GM12878 (cell line): ENCODE results near the gene CLDN4. TPM values are rescaled to one million over a fixed set of nuclear protein-coding genes. Genes with fewer than 3 reads are reported as not detected.
A peak's percentile ranks its signal among the peaks of the same experiment; 100 is the strongest.

ENCODE experiments used
- ATAC-seq: fragments of 200-7000 bp; cut with Tn5 transposase; 3 replicates; pipeline ENCODE4 v1.9.1; 2020; ENCODE audit warnings: mild to moderate bottlenecking, moderate library complexity
- BruUV-seq: library from RNA; stranded (reverse); fragments of 400-500 nt; replicated peaks from 2 replicates; lab custom pipeline; 2021; lab: Mats Ljungman, UMichigan
- CTCF ChIA-PET: fragments of 300-600 bp; sonication (Branson Sonifier 250); formaldehyde crosslinking; extraction: SDS; loops from one replicate; lab custom pipeline; 2021; ENCODE audit warnings: inconsistent platforms; lab: Yijun Ruan, JAX
- POLR2A ChIA-PET: fragments of 350-600 bp; formaldehyde crosslinking; extraction: SDS; loops from one replicate; lab custom pipeline; 2021; ENCODE audit warnings: inconsistent platforms; lab: Charles Lee
- RAD21 ChIA-PET: fragments of 300-600 bp; sonication (Branson Sonifier 250); formaldehyde crosslinking; loops from one replicate; lab custom pipeline; 2023; ENCODE audit warnings: antibody characterized with exemption; ENCODE audit not compliant: unreplicated experiment; lab: Charles Lee
- SMC1A ChIA-PET: fragments of 300-600 bp; sonication (Branson Sonifier 250); formaldehyde crosslinking; loops from one replicate; lab custom pipeline; 2023; ENCODE audit not compliant: unreplicated experiment, uncharacterized antibody; lab: Charles Lee
- DNase-seq: peaks from one replicate; pipeline ENCODE4 v3.0.0-alpha.2; 2011; ENCODE audit warnings: low read depth, low spot score
- FAIRE-seq: peaks from 3 replicates; lab custom pipeline; 2011; peaks lifted over from hg19 to GRCh38; lab: Jason Lieb, UNC
- H2AFZ ChIP-seq: 2 replicates; pipeline ENCODE4 v1.6.0; 2011; ENCODE audit warnings: low read depth, low read length, control low read depth; ENCODE audit not compliant: control insufficient read depth
- H3K27ac ChIP-seq: 2 replicates; pipeline ENCODE4 v1.5.1; 2011; ENCODE audit warnings: control low read depth; ENCODE audit not compliant: control insufficient read depth, insufficient read depth
- H3K27me3 ChIP-seq, 2 experiments: replicated peaks in 1 of 2; 2 replicates each; pipeline versions ENCODE4 v1.6.0 to v1.6.1; 2011; ENCODE audit warnings: low read length in 1 of 2; ENCODE audit not compliant: control insufficient read depth in 2 of 2, insufficient read depth in 2 of 2
- H3K36me3 ChIP-seq, 2 experiments: 2 replicates each; pipeline ENCODE4 v1.5.1; 2011; ENCODE audit warnings: low read length in 1 of 2; ENCODE audit not compliant: control insufficient read depth in 2 of 2, insufficient read depth in 2 of 2
- H3K4me1 ChIP-seq: 2 replicates; pipeline ENCODE4 v1.6.1; 2011; ENCODE audit warnings: mild to moderate bottlenecking, low read length, moderate library complexity, mixed read lengths; ENCODE audit not compliant: control insufficient read depth, insufficient read depth
- H3K4me2 ChIP-seq: 2 replicates; pipeline ENCODE4 v1.6.0; 2011; ENCODE audit warnings: control low read depth; ENCODE audit not compliant: control insufficient read depth, insufficient read depth
- H3K4me3 ChIP-seq: fragments of 200-600 bp; sonication (generic); 2 replicates; pipeline ENCODE4 v1.5.1; 2016
- H3K79me2 ChIP-seq: 2 replicates; pipeline ENCODE4 v1.6.0; 2011; ENCODE audit warnings: low read length; ENCODE audit not compliant: control insufficient read depth, insufficient read depth
- H3K9ac ChIP-seq: 2 replicates; pipeline ENCODE4 v1.8.0; 2011; ENCODE audit warnings: low read length, control low read depth, mixed read lengths; ENCODE audit not compliant: control insufficient read depth, insufficient read depth
- H3K9me3 ChIP-seq: replicated peaks from 3 replicates; pipeline ENCODE4 v1.5.1; 2011; ENCODE audit warnings: mild to moderate bottlenecking, low read length; ENCODE audit not compliant: control insufficient read depth, insufficient read depth
- H4K20me1 ChIP-seq: 2 replicates; pipeline ENCODE4 v1.6.0; 2011; ENCODE audit not compliant: control insufficient read depth, insufficient read depth
- EGR1 ChIP-seq, 2 experiments: IDR thresholded peaks; 1 replicate in 1 of 2; 2 replicates in 1 of 2; pipeline ENCODE4 v1.6.1; 2011 to 2012; ENCODE audit warnings: low read depth in 2 of 2, low read length in 2 of 2, borderline replicate concordance in 1 of 2, mild to moderate bottlenecking in 1 of 2, moderate library complexity in 1 of 2
- HDGF ChIP-seq: fragments of 450-650 bp; IDR thresholded peaks from 2 replicates; pipeline ENCODE4 v1.6.1; 2016; ENCODE audit warnings: antibody characterized with exemption
- MXI1 ChIP-seq: fragments of 150-350 bp; IDR thresholded peaks from 2 replicates; pipeline ENCODE4 v1.6.1; 2011; ENCODE audit warnings: low read depth, mild to moderate bottlenecking, inconsistent platforms, low read length, improper control_type of control experiment
- PAX8 ChIP-seq: fragments of 450-650 bp; IDR thresholded peaks from 2 replicates; pipeline ENCODE4 v1.6.1; 2017; ENCODE audit warnings: mild to moderate bottlenecking, moderate library complexity
- POLR2A ChIP-seq: IDR thresholded peaks from 2 replicates; pipeline ENCODE4 v1.6.1; 2011; ENCODE audit warnings: low read depth, mild to moderate bottlenecking, low read length
- POLR2AphosphoS5 ChIP-seq: IDR thresholded peaks from 2 replicates; pipeline ENCODE4 v1.6.1; 2011; ENCODE audit warnings: mild to moderate bottlenecking, low read length, inconsistent platforms
- SP1 ChIP-seq: IDR thresholded peaks from one replicate; pipeline ENCODE4 v1.6.1; 2011; ENCODE audit warnings: low read depth, low read length
- TARDBP ChIP-seq: IDR thresholded peaks from 2 replicates; pipeline ENCODE4 v1.6.1; 2016; ENCODE audit warnings: borderline replicate concordance
- ZBED1 ChIP-seq: IDR thresholded peaks from 2 replicates; pipeline ENCODE4 v1.6.1; 2016; ENCODE audit warnings: borderline replicate concordance
- WGBS: methylation state at CpG from one replicate; pipeline ENCODE4 v1.1.6; 2016; ENCODE audit warnings: low lambda C conversion rate; ENCODE audit not compliant: insufficient replicate concordance, insufficient coverage; ENCODE audit errors: missing lambda C conversion rate; 5-methylcytosine and 5-hydroxymethylcytosine counted together
- in situ Hi-C: fragments of 300-500 bp; cut with MboI; formaldehyde crosslinking; loops from 9 replicates; pipeline ENCODE4 v1.14.3; 2018; ENCODE audit warnings: mixed read lengths
- intact Hi-C: fragments of 100-400 bp; cut with micrococcal nuclease; formaldehyde crosslinking; loops from one replicate; pipeline ENCODE4 v1.14.2; 2022; ENCODE audit not compliant: unreplicated experiment
- polyA plus RNA-seq, 11 experiments: library from polyadenylated mRNA; depleted of rRNA in 4 of 11; unstranded in 6 of 11; stranded (reverse) in 5 of 11; fragments of >200 nt; fragmentation: Nextera tagmentation in 4 of 11; fragmentation: Illumina TruSeq in 1 of 11; extraction: Ambion mirVana in 4 of 11; extraction: Trizol in 1 of 11; gene quantifications; 1 replicate in 1 of 11; 2 replicates in 10 of 11; pipeline versions ENCODE4 v1.2.1 to v1.2.3, GENCODE V29; 2011 to 2016; ENCODE audit warnings: inconsistent platforms in 2 of 11, missing spikeins in 2 of 11, low read depth in 1 of 11
- total RNA-seq, 4 experiments: library from RNA; depleted of rRNA in 3 of 4; stranded (reverse); fragments of >200 nt in 3 of 4; fragmentation: Illumina TruSeq in 1 of 4; extraction: Trizol in 1 of 4; gene quantifications; 2 replicates each; pipeline versions ENCODE4 v1.2.1 to v1.2.3, GENCODE V29; 2013 to 2021
- TF ChIP-seq, protein P1 (sequence below): fragments of 450-650 bp; formaldehyde crosslinking; IDR thresholded peaks from 2 replicates; pipeline ENCODE4 v1.5.0; 2022; ENCODE audit warnings: mild to moderate bottlenecking, missing genetic modification characterization

The CLDN4 gene
- total and polyA plus RNA-seq, 10 of the 15 experiments (the other 5 are each of a cell fraction or from before 2014, with no cell fraction given), result 0.04 to 0.38 (median 0.06) TPM; not detected in 6

DNA sequence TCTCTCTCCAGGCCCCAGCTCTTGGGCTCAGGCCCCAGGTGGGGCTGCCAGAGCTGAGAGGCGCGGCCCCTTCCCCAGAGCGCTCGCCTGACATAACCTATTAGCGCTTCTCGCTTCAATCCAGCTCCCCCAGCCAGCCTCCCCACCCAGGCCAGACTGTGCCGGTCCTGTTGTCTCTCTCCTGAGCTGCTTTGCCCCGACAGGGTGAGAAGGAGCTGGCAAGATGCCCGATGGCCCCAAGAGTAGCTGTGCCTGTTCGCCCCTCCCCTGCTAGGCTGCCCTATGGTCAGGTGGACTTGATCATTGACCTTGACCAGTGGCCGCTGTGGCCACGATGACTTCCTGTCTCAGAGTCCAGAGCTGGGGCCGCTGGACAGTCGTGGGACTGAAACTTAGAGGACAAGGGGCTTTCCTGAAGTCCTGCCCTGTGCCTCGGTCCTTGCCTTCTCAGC, 39.3 kb downstream of the CLDN4 start:
- SMC1A ChIA-PET, result no interaction called here

More for the DNA sequence above, 39.3 kb downstream of the CLDN4 start:
- BruUV-seq, result no TSS peak
- DNase-seq, result no peak
- Histone ChIP-seq H4K20me1 (no peaks in the 10 kb centered on the region), H3K27ac (no peak overlapping the region), H3K4me3 (no peak overlapping the region), H3K27me3 (no peaks in the 10 kb centered on the region), H3K9me3 (no peaks in the 10 kb centered on the region), H3K4me1 (no peaks in the 10 kb centered on the region), H3K9ac (no peak overlapping the region), H3K4me2 (no peak overlapping the region), H3K79me2 (no peaks in the 10 kb centered on the region), H2AFZ (no peak overlapping the region), H3K36me3 (no peaks in the 10 kb centered on the region)
- intact Hi-C loops, result no loop called here
- in situ Hi-C loops, result no loop called here
- WGBS, result 30% methylated on average over 15 of the region's 15 CpGs
- no peak for FAIRE-seq
- POLR2A ChIA-PET, result no interaction called here
- CTCF ChIA-PET, result interaction anchor here (0.9 kb wide), 1 partner anchor 156 kb away, joined by 3 read pairs; no protein-coding TSS in a partner anchor
- TF ChIP-seq MXI1 (no peak), EGR1 (IDR thresholded peaks at IDR 0.05; ENCODE audit: borderline replicate concordance in 1 of 2, low read depth in 2 of 2, low read length in 2 of 2) (no peak), POLR2A (no peak), POLR2AphosphoS5 (no peak), ZBED1 (no peak), TARDBP (no peak), SP1 (no peak), HDGF (no peak), PAX8 (no peak)
- TF ChIP-seq, protein P1, sequence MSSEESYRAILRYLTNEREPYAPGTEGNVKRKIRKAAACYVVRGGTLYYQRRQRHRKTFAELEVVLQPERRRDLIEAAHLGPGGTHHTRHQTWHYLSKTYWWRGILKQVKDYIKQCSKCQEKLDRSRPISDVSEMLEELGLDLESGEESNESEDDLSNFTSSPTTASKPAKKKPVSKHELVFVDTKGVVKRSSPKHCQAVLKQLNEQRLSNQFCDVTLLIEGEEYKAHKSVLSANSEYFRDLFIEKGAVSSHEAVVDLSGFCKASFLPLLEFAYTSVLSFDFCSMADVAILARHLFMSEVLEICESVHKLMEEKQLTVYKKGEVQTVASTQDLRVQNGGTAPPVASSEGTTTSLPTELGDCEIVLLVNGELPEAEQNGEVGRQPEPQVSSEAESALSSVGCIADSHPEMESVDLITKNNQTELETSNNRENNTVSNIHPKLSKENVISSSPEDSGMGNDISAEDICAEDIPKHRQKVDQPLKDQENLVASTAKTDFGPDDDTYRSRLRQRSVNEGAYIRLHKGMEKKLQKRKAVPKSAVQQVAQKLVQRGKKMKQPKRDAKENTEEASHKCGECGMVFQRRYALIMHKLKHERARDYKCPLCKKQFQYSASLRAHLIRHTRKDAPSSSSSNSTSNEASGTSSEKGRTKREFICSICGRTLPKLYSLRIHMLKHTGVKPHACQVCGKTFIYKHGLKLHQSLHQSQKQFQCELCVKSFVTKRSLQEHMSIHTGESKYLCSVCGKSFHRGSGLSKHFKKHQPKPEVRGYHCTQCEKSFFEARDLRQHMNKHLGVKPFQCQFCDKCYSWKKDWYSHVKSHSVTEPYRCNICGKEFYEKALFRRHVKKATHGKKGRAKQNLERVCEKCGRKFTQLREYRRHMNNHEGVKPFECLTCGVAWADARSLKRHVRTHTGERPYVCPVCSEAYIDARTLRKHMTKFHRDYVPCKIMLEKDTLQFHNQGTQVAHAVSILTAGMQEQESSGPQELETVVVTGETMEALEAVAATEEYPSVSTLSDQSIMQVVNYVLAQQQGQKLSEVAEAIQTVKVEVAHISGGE (CRISPR knock-in tag), result no peak
- ATAC-seq, result peak; percentile 20
- RAD21 ChIA-PET, result no interaction called here
